IPS-18a (cell line): Measurements from ENCODE around the gene ADPRH.

Experiments used
- H3K27ac ChIP-seq: one replicate; pipeline ENCODE4 v1.5.1; 2013; ENCODE audit warnings: low read length
- H3K27me3 ChIP-seq: one replicate; pipeline ENCODE4 v1.6.1; 2013; ENCODE audit warnings: mild to moderate bottlenecking, low read length; ENCODE audit not compliant: control insufficient read depth, insufficient read depth
- H3K36me3 ChIP-seq: one replicate; pipeline ENCODE4 v1.6.1; 2013; ENCODE audit warnings: low read depth, low read length; ENCODE audit not compliant: control insufficient read depth
- H3K4me1 ChIP-seq: one replicate; pipeline ENCODE4 v1.6.1; 2013; ENCODE audit warnings: low read depth, low read length; ENCODE audit not compliant: control insufficient read depth
- H3K4me3 ChIP-seq: one replicate; pipeline ENCODE4 v1.5.1; 2013; ENCODE audit warnings: low read length
- H3K9ac ChIP-seq: one replicate; pipeline ENCODE4 v1.6.1; 2013; ENCODE audit warnings: mild to moderate bottlenecking, low read length, moderate library complexity
- H3K9me3 ChIP-seq: one replicate; pipeline ENCODE4 v1.6.1; 2013; ENCODE audit warnings: low read depth, low read length; ENCODE audit not compliant: control insufficient read depth

ADPRH gene

DNA sequence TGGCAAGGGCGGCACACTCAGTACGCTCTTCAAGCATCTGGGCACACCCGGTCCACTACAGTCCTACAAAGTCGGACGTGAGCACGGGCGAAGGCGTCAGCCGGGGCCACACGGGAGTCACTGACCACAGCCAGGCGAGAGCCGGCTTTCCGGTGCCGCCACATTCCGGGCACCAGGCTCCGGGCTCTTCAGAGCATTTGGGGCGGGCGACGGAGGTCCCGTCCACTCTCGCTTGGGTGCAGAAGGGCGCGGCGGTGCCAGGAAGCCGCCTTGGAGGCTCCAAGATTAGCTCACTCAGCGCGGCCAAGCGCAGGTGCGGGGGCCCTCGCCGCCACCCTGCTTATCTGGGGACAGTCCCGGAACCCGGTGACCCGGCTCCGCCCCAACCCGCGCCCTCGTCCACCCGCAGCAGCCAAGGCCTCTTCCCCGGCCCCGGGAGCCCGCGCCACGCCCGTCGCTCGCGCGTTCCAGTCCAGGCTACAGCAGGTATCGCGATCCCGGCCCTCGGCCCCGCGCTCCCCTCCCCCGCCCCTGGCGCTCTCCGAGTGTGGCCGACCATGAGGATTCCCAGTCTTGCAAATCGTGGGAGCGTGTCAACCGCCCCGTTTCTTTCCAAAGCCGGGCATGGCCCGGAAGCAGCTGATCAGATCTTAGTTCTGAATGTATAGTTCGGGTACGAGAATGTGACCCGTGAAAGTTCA, at the start of gene ADPRH:
Gene ADPRH (plus strand): TSS at position 127 of the 701 bp plus-strand sequence. CDS start 2,678 bp downstream, outside the sequence.
- H3K4me1 ChIP-seq, result peaks cover 4% of the 10 kb centered on the region
- peak within 1 kb of the TSS; percentile 89 for H3K9ac ChIP-seq
- no peak within 1 kb of the TSS for H3K27ac ChIP-seq
- no peaks in the 10 kb centered on the region for H3K36me3 ChIP-seq
- peaks cover 29% of the 10 kb centered on the region for H3K27me3 ChIP-seq
- H3K4me3 ChIP-seq, result peak within 1 kb of the TSS; percentile 91
- no peaks in the 10 kb centered on the region for H3K9me3 ChIP-seq

DNA sequence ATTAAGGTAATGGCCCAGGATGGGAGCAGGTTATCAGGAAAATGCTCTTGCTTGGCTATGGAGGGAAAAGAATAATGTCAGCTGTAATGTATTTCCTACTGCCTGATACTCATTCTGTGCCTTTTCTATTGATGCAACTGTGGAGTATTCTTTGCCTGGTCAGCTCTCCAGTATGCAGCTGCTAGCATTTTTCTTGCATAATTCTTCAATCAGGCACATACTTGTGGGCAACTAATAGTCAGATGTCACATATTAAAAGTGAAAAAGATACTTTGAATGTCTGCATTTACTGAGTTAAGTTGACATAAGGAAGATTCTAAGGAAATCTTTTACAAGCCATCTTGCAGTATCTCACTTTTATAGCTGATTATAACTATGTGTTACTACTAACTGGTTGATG, 49.4 kb upstream of the ADPRH start:
- Histone ChIP-seq H3K4me3 (no peak overlapping the region), H3K9me3 (no peaks in the 10 kb centered on the region), H3K36me3 (no peaks in the 10 kb centered on the region), H3K4me1 (peaks cover 7% of the 10 kb centered on the region), H3K27ac (no peak overlapping the region), H3K9ac (no peak overlapping the region), H3K27me3 (no peaks in the 10 kb centered on the region)

DNA sequence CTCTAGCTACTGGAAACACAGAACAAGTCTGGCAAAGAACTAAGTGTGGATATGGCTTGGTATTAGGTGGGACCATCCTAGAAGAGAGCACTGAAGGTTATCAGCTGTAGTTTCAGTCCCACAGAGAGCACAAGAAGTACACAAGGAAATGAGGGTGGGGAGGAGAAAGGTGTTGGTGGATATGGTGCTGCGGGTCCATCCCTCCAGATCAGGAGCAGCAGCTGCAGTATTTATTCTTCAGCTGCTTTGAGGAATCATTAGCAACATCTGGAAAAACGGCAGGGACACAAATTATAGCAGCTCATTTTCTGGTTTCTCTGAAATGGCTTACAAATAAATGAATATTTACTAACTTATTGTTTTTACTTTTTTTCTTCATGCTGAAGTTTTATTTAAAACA, 48.8 kb upstream of the ADPRH start:
- Histone ChIP-seq H3K4me1 (peaks cover 1% of the 10 kb centered on the region), H3K4me3 (no peak overlapping the region), H3K9ac (no peak overlapping the region), H3K36me3 (no peaks in the 10 kb centered on the region), H3K27me3 (no peaks in the 10 kb centered on the region), H3K27ac (no peak overlapping the region), H3K9me3 (no peaks in the 10 kb centered on the region)

DNA sequence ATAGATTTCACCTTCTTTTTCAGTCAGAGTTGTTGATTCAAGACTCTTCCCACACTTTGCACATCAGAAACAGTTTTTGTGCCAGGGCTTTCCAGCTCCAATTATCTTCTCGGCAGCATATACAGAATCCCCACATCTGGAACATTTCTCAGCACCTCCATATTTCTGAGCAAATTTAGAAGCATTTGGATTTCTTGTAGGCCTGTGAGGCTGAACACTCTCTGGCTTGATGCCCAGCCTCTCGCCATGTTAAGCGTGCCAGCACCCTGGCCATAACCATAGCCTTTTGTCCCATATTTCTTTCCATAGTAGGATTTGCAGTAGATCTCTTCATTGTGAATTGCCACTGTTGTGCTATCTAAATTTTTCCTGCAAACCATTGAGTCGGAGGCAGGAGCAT, 48.1 kb upstream of the ADPRH start:
- Histone ChIP-seq H3K36me3 (no peaks in the 10 kb centered on the region), H3K27ac (no peak overlapping the region), H3K9me3 (no peaks in the 10 kb centered on the region), H3K4me3 (no peak overlapping the region), H3K9ac (no peak overlapping the region), H3K4me1 (no peaks in the 10 kb centered on the region), H3K27me3 (no peaks in the 10 kb centered on the region)

DNA sequence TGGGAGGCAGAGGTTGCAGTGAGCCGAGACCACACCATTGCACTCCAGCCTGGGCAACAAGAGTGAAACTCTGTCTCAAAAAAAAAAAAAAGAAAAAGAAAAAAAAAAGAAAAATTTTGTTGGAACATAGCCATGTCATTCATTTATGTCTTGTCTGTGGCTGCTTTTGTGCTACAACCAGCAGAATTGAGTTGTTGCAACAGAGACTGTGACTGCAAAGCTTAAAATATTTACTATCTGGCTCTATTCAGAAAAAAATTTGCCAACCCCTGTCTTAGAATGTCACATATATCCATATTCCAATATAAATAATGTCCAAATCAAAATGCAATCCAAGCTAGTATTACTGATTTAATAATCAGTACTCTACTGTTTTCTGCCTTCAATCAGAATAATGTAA, 45.0 kb upstream of the ADPRH start:
- Histone ChIP-seq H3K27me3 (no peaks in the 10 kb centered on the region), H3K36me3 (no peaks in the 10 kb centered on the region), H3K9ac (no peak overlapping the region), H3K4me3 (no peak overlapping the region), H3K4me1 (no peaks in the 10 kb centered on the region), H3K9me3 (no peaks in the 10 kb centered on the region), H3K27ac (no peak overlapping the region)

DNA sequence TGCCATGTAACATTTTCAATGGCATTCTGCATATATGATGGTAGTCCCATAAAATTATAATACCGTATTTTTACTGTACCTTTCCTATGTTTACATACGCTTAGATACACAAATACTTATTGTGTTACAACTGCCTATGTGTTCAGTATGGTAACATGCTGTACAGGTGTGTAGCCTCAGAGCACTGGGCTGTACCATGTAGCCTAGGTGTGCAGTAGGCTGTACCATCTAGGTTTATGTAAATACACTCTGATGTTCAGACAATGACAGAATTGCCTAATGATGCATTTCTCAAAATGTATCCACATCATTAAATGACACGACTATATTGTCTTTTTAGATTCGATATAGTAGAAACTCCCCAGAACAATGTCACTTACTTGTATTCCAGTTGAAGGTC, 42.5 kb upstream of the ADPRH start:
- H3K4me1 ChIP-seq, result no peaks in the 10 kb centered on the region
- no peaks in the 10 kb centered on the region for H3K9me3 ChIP-seq
- no peak overlapping the region for H3K9ac ChIP-seq
- no peaks in the 10 kb centered on the region for H3K27me3 ChIP-seq
- no peaks in the 10 kb centered on the region for H3K36me3 ChIP-seq
- no peak overlapping the region for H3K27ac ChIP-seq
- no peak overlapping the region for H3K4me3 ChIP-seq

DNA sequence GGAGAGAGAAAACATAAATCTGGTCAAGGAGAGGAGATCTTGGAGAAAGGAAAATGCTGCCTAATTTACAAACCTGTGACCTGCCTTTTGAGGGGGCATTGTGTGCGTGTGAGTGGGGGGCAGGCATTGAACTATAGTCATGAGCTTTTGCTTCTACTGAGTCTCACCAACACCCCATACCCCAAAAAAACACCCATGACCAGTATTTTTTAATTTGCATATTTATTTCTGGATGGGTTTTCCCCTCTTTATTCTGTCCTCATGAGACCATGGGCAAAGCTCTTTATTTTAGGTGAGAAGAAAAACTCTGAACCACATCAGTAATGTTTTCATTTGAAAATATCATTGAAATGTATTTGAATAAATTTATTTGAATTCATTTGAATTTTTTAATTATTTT, 40.5 kb upstream of the ADPRH start:
- Histone ChIP-seq H3K9ac (no peak overlapping the region), H3K4me1 (no peaks in the 10 kb centered on the region), H3K9me3 (no peaks in the 10 kb centered on the region), H3K27me3 (no peaks in the 10 kb centered on the region), H3K36me3 (no peaks in the 10 kb centered on the region), H3K27ac (no peak overlapping the region), H3K4me3 (no peak overlapping the region)

DNA sequence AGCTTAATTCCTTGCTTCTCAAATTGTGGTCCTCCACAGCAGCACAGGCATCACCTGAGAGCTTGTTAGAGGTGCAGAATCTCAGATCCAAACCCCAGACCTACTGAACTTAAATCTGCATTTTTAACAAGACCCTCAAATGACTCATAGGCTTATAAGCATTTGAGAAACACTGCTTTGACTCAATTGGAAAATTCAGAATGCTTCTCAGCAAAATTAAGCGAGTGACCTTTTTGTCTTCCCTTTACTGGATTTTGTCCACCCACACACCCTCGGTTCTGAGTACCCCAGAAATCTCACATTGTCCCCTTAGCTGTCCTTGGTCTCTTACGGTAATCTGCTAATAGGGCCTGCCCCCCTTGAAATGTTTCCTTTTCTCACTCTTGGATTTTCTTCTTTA, 37.7 kb upstream of the ADPRH start:
- H3K9ac ChIP-seq, result no peak overlapping the region
- H3K27me3 ChIP-seq, result no peaks in the 10 kb centered on the region
- no peaks in the 10 kb centered on the region for H3K9me3 ChIP-seq
- H3K4me3 ChIP-seq, result no peak overlapping the region
- H3K36me3 ChIP-seq, result no peaks in the 10 kb centered on the region
- no peaks in the 10 kb centered on the region for H3K4me1 ChIP-seq
- H3K27ac ChIP-seq, result no peak overlapping the region

DNA sequence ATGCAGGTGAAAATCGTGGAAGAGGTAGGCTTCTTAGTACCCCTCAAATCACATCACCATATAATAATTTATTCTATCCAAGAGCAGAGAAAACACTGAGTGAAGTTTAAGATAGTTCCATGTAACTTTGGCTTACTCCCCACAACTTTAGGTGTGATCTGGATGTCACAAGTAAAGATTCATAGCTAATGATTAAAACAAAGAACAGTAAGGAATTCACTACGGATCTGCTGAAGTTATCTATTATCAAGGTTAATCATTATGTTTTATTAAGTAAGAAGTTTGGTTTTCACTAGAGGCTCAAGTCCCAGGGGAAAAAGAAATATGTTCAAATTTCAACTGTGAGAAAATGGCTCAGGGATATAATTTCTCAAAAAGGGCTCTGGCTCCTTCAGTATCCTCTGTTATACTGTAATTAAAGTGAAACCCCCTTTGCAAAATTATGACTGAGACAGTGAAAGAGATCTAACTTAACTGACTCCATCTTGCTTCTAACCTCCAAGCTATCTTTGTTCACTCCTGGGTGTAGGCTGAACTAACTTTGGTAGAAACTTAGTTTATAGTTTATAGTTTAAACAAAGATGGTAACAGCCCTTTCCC, 37.0 kb upstream of the ADPRH start:
- no peak overlapping the region for H3K27ac ChIP-seq
- H3K27me3 ChIP-seq, result no peaks in the 10 kb centered on the region
- no peak overlapping the region for H3K9ac ChIP-seq
- no peak overlapping the region for H3K4me3 ChIP-seq
- H3K9me3 ChIP-seq, result no peaks in the 10 kb centered on the region
- no peaks in the 10 kb centered on the region for H3K4me1 ChIP-seq
- no peaks in the 10 kb centered on the region for H3K36me3 ChIP-seq

DNA sequence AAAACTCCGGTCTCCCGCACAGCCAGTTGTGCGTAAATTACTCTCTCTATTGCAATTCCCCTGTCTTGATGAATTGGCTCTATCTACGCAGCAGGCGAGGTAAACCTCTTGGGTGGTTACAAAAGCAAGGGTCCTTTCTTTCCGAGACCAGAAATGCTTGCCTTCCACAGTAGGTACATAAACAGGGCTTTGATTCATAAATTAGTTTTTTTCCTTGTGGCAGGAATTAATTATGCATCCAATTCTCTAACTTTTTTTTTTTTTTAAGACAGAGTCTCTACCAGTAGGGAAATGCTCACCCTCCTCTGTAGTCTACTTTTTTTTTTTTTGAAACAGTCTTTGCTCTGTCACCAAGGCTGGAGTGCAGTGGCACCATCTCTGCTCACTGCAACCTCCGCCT, 36.1 kb upstream of the ADPRH start:
- H3K9me3 ChIP-seq, result no peaks in the 10 kb centered on the region
- no peak overlapping the region for H3K9ac ChIP-seq
- no peaks in the 10 kb centered on the region for H3K4me1 ChIP-seq
- H3K4me3 ChIP-seq, result no peak overlapping the region
- H3K27me3 ChIP-seq, result no peaks in the 10 kb centered on the region
- no peaks in the 10 kb centered on the region for H3K36me3 ChIP-seq
- no peak overlapping the region for H3K27ac ChIP-seq

DNA sequence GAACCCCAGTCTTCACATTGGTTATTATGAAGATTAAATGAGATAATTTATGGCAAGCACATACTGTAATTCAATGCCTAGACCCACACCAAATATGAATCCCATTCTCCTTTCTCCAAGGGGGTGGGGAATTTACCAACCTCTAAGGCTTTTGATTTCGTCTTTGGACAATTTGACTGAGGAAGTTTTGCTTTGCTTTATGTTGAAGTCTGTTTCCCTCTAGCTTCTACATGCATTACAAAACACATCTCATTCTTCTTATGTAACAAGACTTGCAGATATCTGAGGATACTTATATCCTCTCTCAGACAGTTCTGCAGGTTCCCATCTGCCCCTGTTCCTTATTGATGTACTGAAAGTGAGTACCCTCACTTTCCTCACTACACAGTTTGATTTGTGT, 32.1 kb upstream of the ADPRH start:
- no peak overlapping the region for H3K4me3 ChIP-seq

DNA sequence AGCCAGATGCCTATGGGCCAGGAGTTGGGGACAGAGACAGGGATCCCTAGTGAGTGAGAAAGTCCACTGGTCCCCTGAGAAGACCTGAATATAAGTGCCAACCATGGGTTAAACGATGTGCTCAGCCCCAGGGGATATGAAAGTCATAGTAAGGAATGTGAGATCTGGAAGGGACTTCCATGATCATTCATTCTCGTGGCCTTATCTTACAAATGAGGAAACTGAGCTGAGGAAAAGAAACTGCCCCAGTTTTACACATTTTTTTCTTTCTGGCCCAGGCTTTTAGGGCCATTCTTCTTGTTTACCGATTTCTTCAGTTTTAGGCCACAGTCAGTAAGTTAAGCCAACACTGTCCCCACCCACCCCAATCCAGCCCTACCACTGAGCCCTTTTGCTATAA, 31.0 kb upstream of the ADPRH start:
- no peaks in the 10 kb centered on the region for H3K27me3 ChIP-seq
- H3K27ac ChIP-seq, result no peak overlapping the region
- no peaks in the 10 kb centered on the region for H3K36me3 ChIP-seq
- H3K9ac ChIP-seq, result no peak overlapping the region
- H3K9me3 ChIP-seq, result no peaks in the 10 kb centered on the region
- no peak overlapping the region for H3K4me3 ChIP-seq
- no peaks in the 10 kb centered on the region for H3K4me1 ChIP-seq

More for the DNA sequence above, 32.1 kb upstream of the ADPRH start:
- Histone ChIP-seq H3K9me3 (no peaks in the 10 kb centered on the region), H3K36me3 (no peaks in the 10 kb centered on the region), H3K27me3 (no peaks in the 10 kb centered on the region), H3K27ac (no peak overlapping the region), H3K9ac (no peak overlapping the region), H3K4me1 (no peaks in the 10 kb centered on the region)
